HCT116 (cell line): ENCODE data around the gene ENDOD1. TPM values are rescaled to one million over a fixed set of nuclear protein-coding genes. Genes with fewer than 3 reads are reported as not detected.
A peak's percentile ranks its signal among the peaks of the same experiment; 100 is the strongest.

Source experiments
- ATAC-seq: fragments of 200-7000 bp; cut with Tn5 transposase; 2 replicates; pipeline ENCODE4 v1.9.1; 2020; ENCODE audit warnings: mild to moderate bottlenecking, moderate library complexity
- BruUV-seq: library from RNA; stranded (reverse); fragments of 400-500 nt; replicated peaks from 2 replicates; lab custom pipeline; 2021; lab: Mats Ljungman, UMichigan
- CTCF ChIA-PET: fragments of 300-600 bp; sonication (Branson Sonifier 250); formaldehyde crosslinking; loops from one replicate; lab custom pipeline; 2021; ENCODE audit warnings: antibody characterized with exemption; lab: Charles Lee
- POLR2A ChIA-PET: fragments of 300-600, 350-600 bp; sonication (Branson Sonifier 250); formaldehyde crosslinking; loops from one replicate; lab custom pipeline; 2021; ENCODE audit warnings: antibody characterized with exemption; lab: Charles Lee
- RAD21 ChIA-PET, 2 experiments: fragments of 300-600 bp; sonication (Branson Sonifier 250); formaldehyde crosslinking; loops; one replicate each; lab custom pipeline; 2023; ENCODE audit warnings: low total read pairs in 2 of 2; ENCODE audit not compliant: uncharacterized antibody in 2 of 2, unreplicated experiment in 2 of 2, low non-redundant PET in 1 of 2; lab: Charles Lee
- DNase-seq: peaks from one replicate; pipeline ENCODE4 v3.0.0-alpha.2; 2010; ENCODE audit warnings: low read depth, low spot score
- H2AFZ ChIP-seq: fragments of 200-600 bp; shearing (Covaris generic), sonication (generic); 2 replicates; pipeline ENCODE4 v1.6.1; 2017; ENCODE audit warnings: low read depth, mixed run types, mixed read lengths, antibody characterized with exemption, low read length; ENCODE audit not compliant: poor library complexity, severe bottlenecking
- H3K27ac ChIP-seq: 2 replicates; pipeline ENCODE4 v1.5.1; 2012; ENCODE audit warnings: low read depth, low read length
- H3K27me3 ChIP-seq: fragments of 200-600 bp; sonication (generic); 2 replicates; pipeline ENCODE4 v1.6.1; 2016; ENCODE audit warnings: mixed run types, low read length, mixed read lengths; ENCODE audit not compliant: insufficient read depth
- H3K36me3 ChIP-seq, 2 experiments: fragments of 200-500 bp in 1 of 2; fragments of 200-600 bp in 1 of 2; sonication (Bioruptor generic) in 1 of 2; sonication (generic) in 1 of 2; 2 replicates each; pipeline versions ENCODE4 v1.5.1 to v1.6.1; 2014 to 2016; ENCODE audit warnings: low read length in 2 of 2, inconsistent platforms in 1 of 2, mixed read lengths in 1 of 2, mixed run types in 1 of 2; ENCODE audit not compliant: insufficient read depth in 2 of 2, control insufficient read depth in 1 of 2
- H3K4me1 ChIP-seq, 2 experiments: fragments of 200-600 bp in 1 of 2; sonication (generic) in 1 of 2; 2 replicates each; pipeline versions ENCODE4 v1.5.1 to v1.6.1; 2012 to 2017; ENCODE audit warnings: low read length in 2 of 2, inconsistent platforms in 1 of 2, mild to moderate bottlenecking in 1 of 2, mixed read lengths in 1 of 2, mixed run types in 1 of 2, moderate library complexity in 1 of 2; ENCODE audit not compliant: insufficient read depth in 2 of 2, control insufficient read depth in 1 of 2
- H3K4me2 ChIP-seq: fragments of 200-600 bp; sonication (generic); 2 replicates; pipeline ENCODE4 v1.6.1; 2017; ENCODE audit warnings: mixed run types, low read length, mixed read lengths
- H3K4me3 ChIP-seq, 2 experiments: fragments of 200-600 bp in 1 of 2; sonication (generic) in 1 of 2; replicated peaks in 1 of 2; 2 replicates each; pipeline ENCODE4 v1.5.1; 2011 to 2016; ENCODE audit warnings: low read length in 2 of 2, control low read depth in 1 of 2, low read depth in 1 of 2, mild to moderate bottlenecking in 1 of 2, mixed read lengths in 1 of 2, mixed run types in 1 of 2
- H3K79me2 ChIP-seq: fragments of 200-600 bp; sonication (generic); 2 replicates; pipeline ENCODE4 v1.6.1; 2017; ENCODE audit warnings: mild to moderate bottlenecking, mixed run types, low read length, moderate library complexity, mixed read lengths; ENCODE audit not compliant: insufficient read depth
- H3K9ac ChIP-seq: fragments of 200-600 bp; sonication (generic); 2 replicates; pipeline ENCODE4 v1.6.1; 2016; ENCODE audit warnings: low read length, mixed read lengths
- H3K9me2 ChIP-seq: fragments of 200-600 bp; sonication (generic), shearing (Covaris generic); 2 replicates; pipeline ENCODE4 v1.6.1; 2017; ENCODE audit warnings: mixed run types, mild to moderate bottlenecking, moderate library complexity; ENCODE audit not compliant: insufficient read depth
- H3K9me3 ChIP-seq, 2 experiments: fragments of 200-500 bp in 1 of 2; fragments of 200-600 bp in 1 of 2; sonication (Bioruptor generic) in 1 of 2; sonication (generic) in 1 of 2; 2 replicates each; pipeline ENCODE4 v1.6.1; 2014 to 2017; ENCODE audit warnings: low read length in 2 of 2, mixed read lengths in 2 of 2, inconsistent platforms in 1 of 2, low read depth in 1 of 2, mild to moderate bottlenecking in 1 of 2, mixed run types in 1 of 2, moderate library complexity in 1 of 2; ENCODE audit not compliant: control insufficient read depth in 1 of 2, insufficient read depth in 1 of 2
- H4K20me1 ChIP-seq: fragments of 200-600 bp; sonication (generic), shearing (Covaris generic); 2 replicates; pipeline ENCODE4 v1.6.1; 2017; ENCODE audit warnings: mixed run types, mild to moderate bottlenecking, moderate library complexity; ENCODE audit not compliant: insufficient read depth
- CBX3 ChIP-seq: IDR thresholded peaks from 2 replicates; pipeline ENCODE4 v1.6.1; 2012; ENCODE audit warnings: low read depth
- EZH2 ChIP-seq: fragments of 200-600 bp; sonication (generic); IDR thresholded peaks from 2 replicates; pipeline ENCODE4 v1.6.1; 2017; ENCODE audit warnings: antibody characterized with exemption, mixed run types
- EZH2phosphoT487 ChIP-seq: fragments of 200-600 bp; IDR thresholded peaks from 2 replicates; pipeline ENCODE4 v1.6.1; 2018; ENCODE audit warnings: antibody characterized with exemption, borderline replicate concordance
- FOSL1 ChIP-seq: IDR thresholded peaks from 2 replicates; pipeline ENCODE4 v1.6.1; 2012; ENCODE audit warnings: low read depth
- JUND ChIP-seq: IDR thresholded peaks from 2 replicates; pipeline ENCODE4 v1.6.1; 2012
- POLR2A ChIP-seq: IDR thresholded peaks from 2 replicates; pipeline ENCODE4 v1.7.0; 2011; ENCODE audit warnings: borderline replicate concordance; ENCODE audit not compliant: insufficient read depth, insufficient read length; ENCODE audit errors: extremely low read depth
- RAD21 ChIP-seq: IDR thresholded peaks from 2 replicates; pipeline ENCODE4 v1.6.1; 2012; ENCODE audit warnings: low read depth, mild to moderate bottlenecking
- SIN3A ChIP-seq: IDR thresholded peaks from 2 replicates; pipeline ENCODE4 v1.6.1; 2012; ENCODE audit warnings: low read depth
- SRF ChIP-seq: IDR thresholded peaks from 2 replicates; pipeline ENCODE4 v1.6.1; 2012; ENCODE audit warnings: low read depth
- TCF7L2 ChIP-seq: IDR thresholded peaks from 2 replicates; pipeline ENCODE4 v1.7.0; 2011; ENCODE audit warnings: borderline replicate concordance, inconsistent platforms; ENCODE audit not compliant: insufficient read depth, insufficient read length; ENCODE audit errors: extremely low read depth
- YY1 ChIP-seq: IDR thresholded peaks from 2 replicates; pipeline ENCODE4 v1.6.1; 2011; ENCODE audit warnings: low read length, low read depth, moderate library complexity, mild to moderate bottlenecking; ENCODE audit not compliant: insufficient replicate concordance; ENCODE audit errors: extremely low read depth
- ZFX ChIP-seq: fragments of 450-650 bp; IDR thresholded peaks from 2 replicates; pipeline ENCODE4 v1.6.1; 2017
- intact Hi-C: fragments of 100-400 bp; cut with micrococcal nuclease; formaldehyde crosslinking; loops from 2 replicates; pipeline ENCODE4 v1.10.0; 2022
- total RNA-seq: library from RNA; stranded (reverse); gene quantifications from one replicate; pipeline ENCODE4 v1.2.1, GENCODE V29; 2021; ENCODE audit not compliant: unreplicated experiment
- TF ChIP-seq, protein P1 (sequence below): IDR thresholded peaks from 2 replicates; pipeline ENCODE4 v1.6.1; 2012
- TF ChIP-seq, protein P2 (sequence below): IDR thresholded peaks from 2 replicates; pipeline ENCODE4 v1.6.1; 2011; ENCODE audit warnings: mild to moderate bottlenecking, low read length, moderate library complexity; ENCODE audit not compliant: insufficient replicate concordance; ENCODE audit errors: extremely low read depth
- TF ChIP-seq, protein P3 (sequence below): IDR thresholded peaks from 2 replicates; pipeline ENCODE4 v1.6.1; 2012; ENCODE audit warnings: low read depth
- TF ChIP-seq, protein P4 (sequence below): IDR thresholded peaks from 2 replicates; pipeline ENCODE4 v1.6.1; 2012

ENDOD1 gene
- total RNA-seq, 1 experiment from 2014 or later, result 33.6 TPM

DNA sequence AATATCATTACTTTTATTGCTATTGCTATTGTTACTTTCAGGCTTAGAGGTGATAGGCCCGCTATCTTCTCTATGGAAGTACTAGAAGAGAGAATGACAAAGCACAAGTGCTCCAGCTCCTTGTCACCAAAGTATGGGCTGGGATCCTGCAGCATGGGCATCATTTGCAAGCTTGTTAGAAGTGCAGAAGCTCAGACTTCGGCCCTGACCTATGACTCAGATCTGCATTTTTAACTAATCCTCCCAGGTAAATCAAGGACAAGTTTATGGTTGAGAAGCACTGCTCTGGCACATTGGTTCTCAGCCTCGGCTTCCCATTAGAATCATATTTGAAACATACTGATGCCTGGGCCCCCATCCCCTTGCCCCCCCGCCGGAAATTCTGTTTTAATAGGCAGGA is 8.6 kb upstream of the ENDOD1 start:
- Histone ChIP-seq H3K36me3 (no peaks in the 10 kb centered on the region), H3K9ac (no peak overlapping the region), H3K27ac (no peak overlapping the region), H4K20me1 (no peaks in the 10 kb centered on the region), H3K4me1 (peaks cover 12 to 26% of the 10 kb centered on the region in 2 experiments; a peak in 3 of 4 replicates), H2AFZ (no peak overlapping the region), H3K27me3 (no peaks in the 10 kb centered on the region), H3K4me2 (0 out of 2 replicates have a peak overlapping the region, but pooled peaks have one; percentile 12), H3K79me2 (no peaks in the 10 kb centered on the region), H3K9me3 (no peaks in the 10 kb centered on the region), H3K4me3 (no peak overlapping the region), H3K9me2 (no peaks in the 10 kb centered on the region)
- ATAC-seq (no peak), DNase-seq (no peak)
- ChIA-PET POLR2A (interaction anchor here (1.3 to 2.3 kb wide), 2 partner anchors 8 to 14 kb away, joined by 3 to 11 read pairs; partner anchors contain the start of genes ENDOD1 and SRSF8), RAD21 (no interaction called here), CTCF (interaction anchor here (0.6 kb wide), 1 partner anchor 14 kb away, joined by 3 read pairs; no protein-coding TSS in a partner anchor)
- BruUV-seq, result no TSS peak
- intact Hi-C loops, result no loop called here
- TF ChIP-seq RAD21, result no peak
- TF ChIP-seq, protein P1, sequence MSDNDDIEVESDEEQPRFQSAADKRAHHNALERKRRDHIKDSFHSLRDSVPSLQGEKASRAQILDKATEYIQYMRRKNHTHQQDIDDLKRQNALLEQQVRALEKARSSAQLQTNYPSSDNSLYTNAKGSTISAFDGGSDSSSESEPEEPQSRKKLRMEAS, result no peak
- no peak for TF ChIP-seq EZH2phosphoT487
- TF ChIP-seq POLR2A, result no peak
- TF ChIP-seq, protein P2, sequence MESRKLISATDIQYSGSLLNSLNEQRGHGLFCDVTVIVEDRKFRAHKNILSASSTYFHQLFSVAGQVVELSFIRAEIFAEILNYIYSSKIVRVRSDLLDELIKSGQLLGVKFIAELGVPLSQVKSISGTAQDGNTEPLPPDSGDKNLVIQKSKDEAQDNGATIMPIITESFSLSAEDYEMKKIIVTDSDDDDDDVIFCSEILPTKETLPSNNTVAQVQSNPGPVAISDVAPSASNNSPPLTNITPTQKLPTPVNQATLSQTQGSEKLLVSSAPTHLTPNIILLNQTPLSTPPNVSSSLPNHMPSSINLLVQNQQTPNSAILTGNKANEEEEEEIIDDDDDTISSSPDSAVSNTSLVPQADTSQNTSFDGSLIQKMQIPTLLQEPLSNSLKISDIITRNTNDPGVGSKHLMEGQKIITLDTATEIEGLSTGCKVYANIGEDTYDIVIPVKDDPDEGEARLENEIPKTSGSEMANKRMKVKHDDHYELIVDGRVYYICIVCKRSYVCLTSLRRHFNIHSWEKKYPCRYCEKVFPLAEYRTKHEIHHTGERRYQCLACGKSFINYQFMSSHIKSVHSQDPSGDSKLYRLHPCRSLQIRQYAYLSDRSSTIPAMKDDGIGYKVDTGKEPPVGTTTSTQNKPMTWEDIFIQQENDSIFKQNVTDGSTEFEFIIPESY, result no peak
- TF ChIP-seq TCF7L2, result no peak
- TF ChIP-seq FOSL1, result no peak
- no peak for TF ChIP-seq CBX3
- TF ChIP-seq YY1, result no peak
- TF ChIP-seq, protein P3, sequence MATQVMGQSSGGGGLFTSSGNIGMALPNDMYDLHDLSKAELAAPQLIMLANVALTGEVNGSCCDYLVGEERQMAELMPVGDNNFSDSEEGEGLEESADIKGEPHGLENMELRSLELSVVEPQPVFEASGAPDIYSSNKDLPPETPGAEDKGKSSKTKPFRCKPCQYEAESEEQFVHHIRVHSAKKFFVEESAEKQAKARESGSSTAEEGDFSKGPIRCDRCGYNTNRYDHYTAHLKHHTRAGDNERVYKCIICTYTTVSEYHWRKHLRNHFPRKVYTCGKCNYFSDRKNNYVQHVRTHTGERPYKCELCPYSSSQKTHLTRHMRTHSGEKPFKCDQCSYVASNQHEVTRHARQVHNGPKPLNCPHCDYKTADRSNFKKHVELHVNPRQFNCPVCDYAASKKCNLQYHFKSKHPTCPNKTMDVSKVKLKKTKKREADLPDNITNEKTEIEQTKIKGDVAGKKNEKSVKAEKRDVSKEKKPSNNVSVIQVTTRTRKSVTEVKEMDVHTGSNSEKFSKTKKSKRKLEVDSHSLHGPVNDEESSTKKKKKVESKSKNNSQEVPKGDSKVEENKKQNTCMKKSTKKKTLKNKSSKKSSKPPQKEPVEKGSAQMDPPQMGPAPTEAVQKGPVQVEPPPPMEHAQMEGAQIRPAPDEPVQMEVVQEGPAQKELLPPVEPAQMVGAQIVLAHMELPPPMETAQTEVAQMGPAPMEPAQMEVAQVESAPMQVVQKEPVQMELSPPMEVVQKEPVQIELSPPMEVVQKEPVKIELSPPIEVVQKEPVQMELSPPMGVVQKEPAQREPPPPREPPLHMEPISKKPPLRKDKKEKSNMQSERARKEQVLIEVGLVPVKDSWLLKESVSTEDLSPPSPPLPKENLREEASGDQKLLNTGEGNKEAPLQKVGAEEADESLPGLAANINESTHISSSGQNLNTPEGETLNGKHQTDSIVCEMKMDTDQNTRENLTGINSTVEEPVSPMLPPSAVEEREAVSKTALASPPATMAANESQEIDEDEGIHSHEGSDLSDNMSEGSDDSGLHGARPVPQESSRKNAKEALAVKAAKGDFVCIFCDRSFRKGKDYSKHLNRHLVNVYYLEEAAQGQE, result no peak
- TF ChIP-seq SRF, result no peak
- TF ChIP-seq, protein P4, sequence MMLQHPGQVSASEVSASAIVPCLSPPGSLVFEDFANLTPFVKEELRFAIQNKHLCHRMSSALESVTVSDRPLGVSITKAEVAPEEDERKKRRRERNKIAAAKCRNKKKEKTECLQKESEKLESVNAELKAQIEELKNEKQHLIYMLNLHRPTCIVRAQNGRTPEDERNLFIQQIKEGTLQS, result no peak
- TF ChIP-seq ZFX, result no peak
- no peak for TF ChIP-seq SIN3A
- TF ChIP-seq EZH2, result no peak
- no peak for TF ChIP-seq JUND
